GM19468 (cell line): ENCODE data around the gene CSF2.

Source experiments
- ATAC-seq: cut with Tn5 transposase; IDR thresholded peaks from one replicate; pipeline ENCODE4 v1.9.1; 2021; ENCODE audit warnings: mild to moderate bottlenecking, moderate library complexity, moderate number of reproducible peaks; ENCODE audit not compliant: unreplicated experiment; ENCODE audit errors: extremely low read depth

Gene CSF2

DNA sequence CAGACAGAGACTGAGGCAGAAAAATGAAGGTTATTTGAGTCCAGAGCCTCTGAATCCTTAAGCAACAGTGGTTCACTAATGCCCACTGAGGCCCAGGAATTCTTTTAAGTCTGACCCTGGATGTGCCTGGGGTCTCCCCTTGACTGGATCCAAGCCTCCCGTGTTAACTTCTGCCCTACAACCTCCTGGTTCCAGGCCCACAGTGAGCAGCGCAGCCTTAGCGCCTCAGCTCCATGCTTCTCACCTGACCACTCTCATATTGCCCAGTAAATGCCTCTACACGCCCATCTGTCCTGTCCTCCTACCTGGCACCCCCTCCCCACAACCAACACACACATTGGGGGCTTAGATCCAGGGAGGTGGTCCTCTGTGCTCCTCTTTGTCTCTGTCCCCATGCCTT, 6.7 kb upstream of the CSF2 start:
- ATAC-seq: no peak

DNA sequence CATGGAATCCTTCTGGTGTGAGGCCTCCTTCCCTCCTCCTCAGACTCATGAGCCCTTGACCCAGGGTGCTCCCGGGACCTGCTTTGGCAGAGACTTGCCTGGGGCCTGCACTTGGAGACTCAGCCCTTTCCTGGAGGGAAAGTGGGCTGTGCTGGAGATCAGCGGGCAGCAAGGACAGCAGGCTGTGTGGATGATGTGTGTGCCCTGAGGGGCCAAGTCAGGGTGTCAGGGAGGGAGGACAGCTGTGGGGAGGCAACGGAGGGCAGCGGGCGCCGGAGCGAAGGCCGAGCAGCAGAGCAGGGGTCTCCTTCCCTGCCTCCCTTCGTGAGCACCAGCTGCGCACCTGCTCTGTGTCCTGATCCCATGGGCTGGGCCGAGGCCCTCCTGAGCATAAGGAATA, 6.1 kb upstream of the CSF2 start:
- ATAC-seq: no peak

DNA sequence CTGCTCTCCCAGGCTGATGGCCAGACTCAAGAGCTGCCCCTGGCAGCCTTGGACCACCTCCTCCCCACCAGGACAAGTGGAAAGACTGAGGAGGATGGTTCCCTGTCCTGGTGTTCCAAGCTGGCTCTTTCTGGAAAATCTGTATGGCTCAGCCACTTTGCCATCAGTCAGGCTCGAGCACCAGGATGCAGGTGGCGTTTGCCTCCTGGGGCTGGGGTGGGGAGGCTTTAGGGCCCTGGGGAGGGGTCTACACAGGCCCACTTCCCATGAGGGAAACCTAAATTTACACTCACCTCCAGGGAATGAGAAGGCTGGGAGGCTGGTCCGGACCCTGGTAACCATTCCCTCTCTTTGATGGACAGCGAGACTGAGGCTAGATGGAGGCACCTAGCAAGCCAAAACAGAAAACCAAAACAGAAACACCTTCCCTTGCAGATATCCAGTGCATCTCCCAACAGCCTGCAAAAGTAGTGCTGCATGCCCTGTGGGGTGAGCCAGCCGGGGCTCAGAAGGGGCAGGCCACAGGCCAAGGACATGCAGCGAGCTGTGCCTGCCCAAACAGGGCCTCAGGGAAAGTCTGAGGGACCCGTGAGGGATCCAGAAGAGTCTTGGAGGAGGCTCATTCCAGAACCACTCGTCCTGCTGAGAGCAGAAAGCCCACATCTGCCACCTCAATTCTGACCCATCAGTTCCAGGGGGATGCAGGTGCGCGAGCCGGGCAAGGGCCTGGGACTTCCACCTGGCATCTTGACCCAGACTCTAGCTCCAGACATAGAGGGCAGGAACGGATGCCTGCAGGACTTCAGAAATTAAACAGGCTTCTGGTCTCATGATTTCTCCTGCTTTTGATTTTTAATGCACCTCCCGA, 5.4 kb upstream of the CSF2 start:
- ATAC-seq: no peak

DNA sequence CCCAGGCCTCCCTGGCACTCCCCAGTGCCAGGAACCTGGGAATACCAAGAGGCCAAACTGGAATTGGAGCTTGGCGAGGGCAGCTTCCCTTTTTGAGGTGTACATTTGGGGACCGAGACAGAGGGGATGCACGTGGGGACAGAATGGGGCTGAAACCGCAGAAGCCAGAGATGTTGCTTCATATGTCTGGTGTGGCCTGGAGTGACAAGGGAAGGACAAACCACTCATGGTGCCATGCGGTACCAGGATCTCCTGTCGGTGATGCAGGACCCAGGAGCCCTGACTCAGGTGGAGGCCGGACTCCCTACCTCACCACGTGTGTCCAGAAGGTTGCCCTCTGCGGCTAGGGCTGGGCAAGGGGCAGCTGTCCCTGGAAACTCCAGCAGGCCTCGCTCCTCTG, 4.0 kb upstream of the CSF2 start:
- ATAC-seq: no peak

DNA sequence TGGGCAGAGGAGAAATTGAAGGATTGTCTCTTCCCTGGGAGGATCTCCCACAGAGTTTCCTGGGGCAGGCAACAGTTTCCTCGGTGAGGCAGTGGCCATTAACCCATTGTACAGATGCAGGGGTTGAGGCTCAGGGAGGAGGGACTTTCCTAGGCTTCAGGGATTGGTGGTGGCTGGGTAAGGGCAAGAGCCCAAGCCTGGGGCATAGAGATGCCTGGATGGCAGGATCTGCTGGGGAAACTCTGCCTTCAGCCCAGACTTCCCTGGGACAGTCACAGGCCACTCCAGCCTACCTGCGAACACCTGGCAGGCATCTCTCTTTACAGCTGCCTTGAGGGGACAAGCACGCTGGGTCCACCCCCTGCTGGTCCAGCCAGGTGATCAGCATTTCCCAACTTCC, 3.6 kb upstream of the CSF2 start:
- no peak for ATAC-seq

DNA sequence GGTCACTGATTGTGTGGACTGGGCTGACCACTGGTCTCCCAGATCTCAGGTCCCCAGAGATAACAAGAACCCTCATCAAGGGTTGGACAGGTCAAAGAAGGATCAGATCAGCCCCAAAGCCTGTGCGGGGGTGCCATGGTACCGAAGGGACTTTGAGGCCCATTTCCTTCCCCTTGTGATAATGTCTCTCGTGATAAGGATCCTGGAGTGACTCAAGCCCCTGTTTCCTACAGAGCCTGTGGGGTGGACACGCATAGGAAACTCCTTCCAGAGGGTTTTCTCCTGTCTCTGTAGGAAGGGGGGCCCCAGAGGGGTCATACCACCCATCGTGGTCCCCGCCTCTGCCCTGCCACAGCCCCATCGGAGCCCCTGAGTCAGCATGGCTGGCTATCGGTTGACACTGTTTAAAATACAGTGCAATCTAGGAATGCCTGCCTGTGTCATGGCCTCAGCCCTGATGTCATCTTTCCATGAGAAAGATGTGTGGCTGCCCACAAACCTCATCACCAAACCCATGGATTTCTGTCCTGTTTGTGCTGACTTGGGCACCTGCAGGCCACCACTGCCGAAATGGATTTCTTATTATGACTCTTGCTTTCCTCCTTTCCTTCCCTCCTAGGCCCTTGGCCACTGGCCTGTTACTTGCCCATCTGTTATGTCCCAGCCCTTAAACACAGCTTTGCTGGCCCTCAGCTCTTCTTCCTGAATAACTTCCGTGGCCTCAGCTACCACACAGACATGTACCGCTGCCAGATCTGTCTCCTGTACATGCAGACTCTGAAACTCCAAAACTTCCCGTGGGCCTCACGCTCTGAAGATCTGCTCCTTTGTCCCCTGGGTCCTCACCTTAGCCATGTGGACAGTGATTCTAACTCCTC, 2.9 kb upstream of the CSF2 start:
- ATAC-seq: no peak

DNA sequence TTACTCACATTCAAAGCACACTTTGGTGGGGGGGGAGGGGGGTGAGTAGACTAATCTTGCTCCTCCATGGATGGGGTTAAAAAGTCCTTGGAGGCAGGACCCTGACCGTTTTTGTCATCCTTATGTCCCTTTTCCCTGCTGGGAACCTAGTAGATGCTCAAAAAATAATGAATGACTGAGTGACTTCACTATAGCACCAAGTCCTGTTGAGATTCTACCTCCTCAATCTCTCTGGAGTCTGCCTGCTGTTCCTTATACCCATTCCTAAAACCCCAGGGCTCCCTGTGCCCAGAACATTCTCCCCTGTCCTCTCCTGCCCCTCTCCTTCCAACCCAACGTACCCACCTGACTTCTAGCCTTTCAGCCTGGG, 2.3 kb upstream of the CSF2 start:
- ATAC-seq: no peak

DNA sequence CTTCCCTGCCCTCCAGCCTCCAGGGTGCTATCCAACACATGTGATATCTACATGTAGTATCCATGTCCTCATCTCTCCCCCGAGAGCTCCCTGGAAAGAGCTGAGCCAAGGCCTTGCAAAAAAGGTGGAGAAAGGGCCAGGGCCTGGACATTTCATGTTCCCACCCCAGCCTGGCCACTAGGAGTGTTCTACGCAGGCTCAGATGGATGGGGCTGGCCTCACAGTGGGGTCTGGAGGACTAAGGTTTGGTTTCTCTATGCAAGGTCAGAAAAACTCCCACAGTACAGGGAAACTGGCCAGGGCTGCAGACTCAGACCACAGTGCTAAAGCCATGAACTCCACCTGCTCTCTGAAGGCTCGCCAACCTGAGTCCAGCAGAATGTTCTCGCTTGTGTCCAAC, 1.5 kb upstream of the CSF2 start:
- ATAC-seq: no peak

DNA sequence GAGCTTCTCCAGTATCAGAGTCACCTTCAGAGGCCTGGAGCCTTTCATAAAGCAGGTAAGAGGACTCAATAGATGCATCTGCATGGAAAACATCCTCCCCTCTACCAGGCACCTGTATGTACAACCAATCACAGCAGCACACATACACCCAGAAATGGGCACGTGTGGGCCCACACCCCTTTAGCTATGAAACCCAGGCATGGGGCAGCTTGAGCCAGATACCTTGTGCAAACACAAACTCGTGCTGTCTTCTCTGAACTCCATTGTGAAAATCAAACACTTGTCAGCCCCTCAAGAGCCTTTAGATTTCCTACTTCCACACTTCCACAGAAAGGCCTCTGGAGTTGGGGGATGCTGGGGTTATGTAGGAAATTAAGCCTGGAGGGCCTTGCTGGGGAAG, 1.1 kb upstream of the CSF2 start:
- no peak for ATAC-seq

DNA sequence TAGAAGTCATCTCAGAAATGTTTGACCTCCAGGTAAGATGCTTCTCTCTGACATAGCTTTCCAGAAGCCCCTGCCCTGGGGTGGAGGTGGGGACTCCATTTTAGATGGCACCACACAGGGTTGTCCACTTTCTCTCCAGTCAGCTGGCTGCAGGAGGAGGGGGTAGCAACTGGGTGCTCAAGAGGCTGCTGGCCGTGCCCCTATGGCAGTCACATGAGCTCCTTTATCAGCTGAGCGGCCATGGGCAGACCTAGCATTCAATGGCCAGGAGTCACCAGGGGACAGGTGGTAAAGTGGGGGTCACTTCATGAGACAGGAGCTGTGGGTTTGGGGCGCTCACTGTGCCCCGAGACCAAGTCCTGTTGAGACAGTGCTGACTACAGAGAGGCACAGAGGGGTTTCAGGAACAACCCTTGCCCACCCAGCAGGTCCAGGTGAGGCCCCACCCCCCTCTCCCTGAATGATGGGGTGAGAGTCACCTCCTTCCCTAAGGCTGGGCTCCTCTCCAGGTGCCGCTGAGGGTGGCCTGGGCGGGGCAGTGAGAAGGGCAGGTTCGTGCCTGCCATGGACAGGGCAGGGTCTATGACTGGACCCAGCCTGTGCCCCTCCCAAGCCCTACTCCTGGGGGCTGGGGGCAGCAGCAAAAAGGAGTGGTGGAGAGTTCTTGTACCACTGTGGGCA, 642 bp downstream of the CSF2 start:
- ATAC-seq: no peak

DNA sequence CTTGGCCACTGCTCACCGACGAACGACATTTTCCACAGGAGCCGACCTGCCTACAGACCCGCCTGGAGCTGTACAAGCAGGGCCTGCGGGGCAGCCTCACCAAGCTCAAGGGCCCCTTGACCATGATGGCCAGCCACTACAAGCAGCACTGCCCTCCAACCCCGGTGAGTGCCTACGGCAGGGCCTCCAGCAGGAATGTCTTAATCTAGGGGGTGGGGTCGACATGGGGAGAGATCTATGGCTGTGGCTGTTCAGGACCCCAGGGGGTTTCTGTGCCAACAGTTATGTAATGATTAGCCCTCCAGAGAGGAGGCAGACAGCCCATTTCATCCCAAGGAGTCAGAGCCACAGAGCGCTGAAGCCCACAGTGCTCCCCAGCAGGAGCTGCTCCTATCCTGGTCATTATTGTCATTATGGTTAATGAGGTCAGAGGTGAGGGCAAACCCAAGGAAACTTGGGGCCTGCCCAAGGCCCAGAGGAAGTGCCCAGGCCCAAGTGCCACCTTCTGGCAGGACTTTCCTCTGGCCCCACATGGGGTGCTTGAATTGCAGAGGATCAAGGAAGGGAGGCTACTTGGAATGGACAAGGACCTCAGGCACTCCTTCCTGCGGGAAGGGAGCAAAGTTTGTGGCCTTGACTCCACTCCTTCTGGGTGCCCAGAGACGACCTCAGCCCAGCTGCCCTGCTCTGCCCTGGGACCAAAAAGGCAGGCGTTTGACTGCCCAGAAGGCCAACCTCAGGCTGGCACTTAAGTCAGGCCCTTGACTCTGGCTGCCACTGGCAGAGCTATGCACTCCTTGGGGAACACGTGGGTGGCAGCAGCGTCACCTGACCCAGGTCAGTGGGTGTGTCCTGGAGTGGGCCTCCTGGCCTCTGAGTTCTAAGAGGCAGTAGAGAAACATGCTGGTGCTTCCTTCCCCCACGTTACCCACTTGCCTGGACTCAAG, 1.5 kb downstream of the CSF2 start:
- no peak for ATAC-seq

DNA sequence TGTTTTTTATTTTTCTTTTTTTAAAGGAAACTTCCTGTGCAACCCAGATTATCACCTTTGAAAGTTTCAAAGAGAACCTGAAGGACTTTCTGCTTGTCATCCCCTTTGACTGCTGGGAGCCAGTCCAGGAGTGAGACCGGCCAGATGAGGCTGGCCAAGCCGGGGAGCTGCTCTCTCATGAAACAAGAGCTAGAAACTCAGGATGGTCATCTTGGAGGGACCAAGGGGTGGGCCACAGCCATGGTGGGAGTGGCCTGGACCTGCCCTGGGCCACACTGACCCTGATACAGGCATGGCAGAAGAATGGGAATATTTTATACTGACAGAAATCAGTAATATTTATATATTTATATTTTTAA, 2.1 kb downstream of the CSF2 start:
- ATAC-seq: no peak

DNA sequence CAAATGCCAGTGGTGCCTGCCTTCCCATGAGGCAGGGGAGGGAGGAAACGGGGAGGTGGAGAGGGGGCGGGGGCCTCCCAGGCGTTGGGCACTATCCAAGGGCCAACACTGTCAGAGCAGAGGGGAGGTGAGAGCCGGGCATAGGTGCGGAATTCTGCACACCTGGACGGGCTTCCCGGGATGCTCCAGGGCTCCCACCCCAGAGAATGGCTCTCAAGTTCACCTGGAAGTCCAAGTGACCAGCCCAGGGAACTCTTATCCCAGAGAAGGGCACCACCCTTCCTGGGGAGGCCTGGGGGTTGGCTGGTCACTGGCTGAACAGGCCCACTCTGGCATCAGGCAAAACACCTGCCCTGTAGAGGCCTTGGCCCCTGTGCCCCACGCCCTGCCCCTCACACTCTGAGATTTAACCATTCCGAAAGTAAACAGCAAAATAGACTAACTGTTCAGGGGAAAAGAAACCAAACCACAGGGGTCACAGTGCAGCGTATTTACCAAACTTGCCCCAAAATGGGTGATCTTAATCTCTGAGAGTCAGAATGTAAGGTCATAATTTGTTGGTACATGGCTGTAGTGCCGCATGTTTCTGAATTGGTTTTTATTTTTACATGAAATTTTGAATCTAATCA, 2.7 kb downstream of the CSF2 start:
- no peak for ATAC-seq

DNA sequence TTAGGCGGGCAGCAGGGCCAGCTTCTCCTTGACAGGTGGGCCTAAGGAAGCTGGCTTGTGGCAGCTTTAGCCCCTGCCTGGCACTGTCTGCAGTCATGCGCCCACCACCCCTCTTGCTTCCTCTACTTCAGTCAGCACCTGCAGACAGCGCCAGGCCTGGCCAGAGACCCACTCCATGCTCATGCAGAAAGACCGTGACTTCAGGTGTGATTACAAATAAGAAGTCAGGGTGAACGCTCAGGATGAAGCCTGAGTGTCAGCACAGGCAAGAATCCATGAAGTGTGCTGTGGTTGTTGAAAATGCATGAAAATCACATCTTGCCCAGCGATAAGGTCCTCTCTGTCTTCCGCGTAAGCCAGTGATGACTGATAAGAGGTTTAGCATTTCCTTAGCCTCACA, 3.4 kb downstream of the CSF2 start:
- ATAC-seq: no peak

DNA sequence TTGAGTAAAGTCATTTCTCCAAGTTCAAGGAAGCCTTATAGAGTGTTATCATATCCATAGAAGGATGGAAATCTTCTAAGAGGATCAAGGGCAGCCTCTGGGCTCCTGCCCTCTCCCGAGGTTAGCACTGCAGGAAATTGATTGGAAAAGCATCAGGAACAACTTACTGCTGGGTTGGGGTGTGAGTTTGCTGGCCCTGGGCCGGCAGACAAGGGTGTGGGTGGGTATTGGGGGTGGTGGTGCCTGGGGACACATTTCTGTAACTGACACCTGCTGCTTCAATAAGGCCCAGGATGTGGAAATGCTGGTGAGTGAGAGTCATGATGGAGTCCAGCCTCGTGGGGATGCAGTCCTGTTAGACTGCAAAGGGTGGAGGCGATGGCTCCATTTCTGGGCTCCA, 5.5 kb downstream of the CSF2 start:
- ATAC-seq: no peak

DNA sequence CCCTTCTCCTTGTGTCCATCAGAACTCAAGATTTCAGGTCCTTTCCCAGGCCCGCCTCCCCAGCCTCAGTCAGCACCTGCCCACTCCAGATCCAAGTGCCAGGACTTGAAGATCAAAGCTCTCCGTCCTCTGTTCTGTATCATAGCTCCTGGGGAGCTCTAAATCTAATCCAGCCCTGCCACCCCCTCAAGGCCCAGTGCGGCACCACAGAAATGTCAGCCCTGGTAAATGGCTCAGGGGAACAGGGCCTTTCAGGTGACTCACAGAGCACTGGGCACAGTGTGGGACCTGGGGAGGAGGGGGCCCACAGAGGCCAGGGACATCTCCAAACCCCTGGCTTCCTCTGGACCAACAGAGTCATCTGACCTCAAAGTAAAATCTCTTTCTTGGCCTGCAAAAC, 6.0 kb downstream of the CSF2 start:
- ATAC-seq: no peak

DNA sequence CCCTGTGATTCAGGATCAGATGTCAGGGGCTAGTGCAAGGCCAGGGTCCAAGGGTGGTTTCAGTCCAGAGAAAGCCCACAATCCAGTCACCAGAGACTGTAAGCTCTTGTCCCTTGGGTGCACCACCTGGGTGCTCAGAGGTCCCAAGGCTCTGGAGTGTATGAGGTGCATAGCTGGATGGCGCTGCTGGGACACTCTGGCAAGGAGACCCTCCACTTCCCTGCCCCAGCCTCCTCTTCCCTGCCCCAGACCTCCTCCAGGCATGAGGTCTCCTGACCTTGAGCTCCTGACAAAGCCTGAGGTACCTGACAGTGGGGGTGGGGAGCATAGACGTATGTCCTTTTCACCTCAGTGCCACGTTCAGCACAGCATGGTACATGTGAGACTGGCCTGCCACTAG, 7.0 kb downstream of the CSF2 start:
- ATAC-seq: no peak

DNA sequence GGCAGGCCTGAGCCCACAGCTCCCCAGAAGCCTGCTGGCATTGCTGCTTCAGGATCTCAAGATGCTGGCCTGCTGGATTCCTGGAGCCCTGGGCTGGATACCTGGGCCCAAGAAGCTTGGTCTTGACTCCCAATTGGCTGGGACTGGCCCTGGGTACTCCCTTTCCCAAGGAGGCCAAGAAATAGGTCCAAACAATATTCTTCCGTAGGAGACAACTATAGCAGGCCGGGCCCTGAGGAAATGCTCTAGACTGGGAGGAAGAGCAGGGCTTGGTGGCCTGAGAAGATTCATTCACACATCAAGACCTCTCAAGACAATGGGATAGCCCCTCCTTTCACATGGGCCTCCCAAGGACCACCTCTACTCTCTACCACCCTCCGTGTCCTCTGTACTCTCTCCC, 7.9 kb downstream of the CSF2 start:
- ATAC-seq: no peak

DNA sequence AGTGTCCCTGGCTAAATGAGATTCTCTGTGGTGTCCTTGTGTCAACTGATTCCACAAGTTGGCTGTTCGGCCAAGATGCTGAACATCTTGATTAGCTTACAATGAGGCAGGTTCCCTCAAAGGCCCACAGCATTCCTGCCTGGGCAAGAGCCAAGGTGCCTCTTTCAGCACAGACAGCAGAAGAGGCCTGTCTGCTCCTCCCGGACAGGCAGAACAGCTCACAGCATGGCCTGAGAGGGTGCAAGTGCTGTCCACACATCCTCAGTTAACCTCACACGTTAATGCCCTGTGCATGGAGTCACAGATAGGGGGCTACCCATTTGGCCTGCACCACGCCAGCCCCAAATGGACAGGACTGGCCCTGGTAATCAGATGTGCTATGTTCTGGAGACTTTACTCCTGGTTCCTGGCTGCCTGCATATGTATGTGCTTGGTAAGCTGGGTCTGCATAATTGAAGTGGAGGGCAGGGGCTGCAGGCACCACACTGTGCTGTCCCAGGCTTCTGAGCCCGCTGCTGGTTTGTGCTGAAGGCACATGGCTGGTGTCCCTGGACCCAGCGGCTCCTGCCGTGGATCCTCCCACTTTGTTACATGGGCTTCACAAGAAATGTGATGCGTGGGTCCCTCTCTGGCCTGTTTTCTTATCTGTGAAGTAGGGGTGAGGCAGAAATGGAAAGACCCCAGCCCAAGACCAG, 8.9 kb downstream of the CSF2 start:
- no peak for ATAC-seq
